ENCODE measurements around the gene C3orf38.
"Not testable (repeated sequence)": the region's sequence is repeated elsewhere in the genome, so short reads cannot be mapped to it uniquely, and the experiment has no call there.

The C3orf38 gene

GRCh38 chr3:88149509-88150362 lies at the start of gene C3orf38:
Gene C3orf38 (plus strand): TSS chr3:88149959. CDS start chr3:88150053, 94 bp downstream.
- peak; percentile 87 for DNase-seq

- DNase-seq = no peak
Observed at GRCh38 chr3:88101142-88101541, 48.6 kb upstream of the C3orf38 start.

GRCh38 chr3:88105325-88105724 lies 44.4 kb upstream of the C3orf38 start:
- no peak for DNase-seq

GRCh38 chr3:88112289-88112688 lies 37.5 kb upstream of the C3orf38 start:
- DNase-seq = no peak

- DNase-seq = peak; percentile 39 to 42
Observed at GRCh38 chr3:88113311-88114162, 36.2 kb upstream of the C3orf38 start.

- no peak for DNase-seq
Observed at GRCh38 chr3:88114878-88115549, 34.7 kb upstream of the C3orf38 start.

DNA sequence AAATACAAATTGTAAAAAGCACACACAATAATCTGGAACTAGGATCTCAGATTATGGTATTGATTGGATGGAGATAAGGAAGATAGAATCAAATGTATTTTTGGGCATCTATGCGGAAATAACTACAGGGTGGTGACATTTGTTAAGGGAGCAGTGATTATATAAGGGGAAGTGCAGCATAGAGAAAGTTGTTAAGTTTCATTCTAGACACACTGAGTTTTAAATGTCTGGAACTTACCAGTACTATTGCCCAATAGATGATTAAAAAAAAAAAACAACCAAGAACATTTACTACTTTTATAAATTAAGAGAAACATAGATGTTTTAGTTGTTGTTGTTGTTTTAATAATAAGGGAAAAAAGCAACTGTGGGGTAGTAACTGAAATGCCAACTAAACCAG lies 32.1 kb upstream of the C3orf38 start:
- no peak for DNase-seq

- DNase-seq = not testable (repeated sequence)
Observed at GRCh38 chr3:88118603-88119002, 31.2 kb upstream of the C3orf38 start.

GRCh38 chr3:88123526-88123925 lies 26.2 kb upstream of the C3orf38 start:
- no peak for DNase-seq

DNA sequence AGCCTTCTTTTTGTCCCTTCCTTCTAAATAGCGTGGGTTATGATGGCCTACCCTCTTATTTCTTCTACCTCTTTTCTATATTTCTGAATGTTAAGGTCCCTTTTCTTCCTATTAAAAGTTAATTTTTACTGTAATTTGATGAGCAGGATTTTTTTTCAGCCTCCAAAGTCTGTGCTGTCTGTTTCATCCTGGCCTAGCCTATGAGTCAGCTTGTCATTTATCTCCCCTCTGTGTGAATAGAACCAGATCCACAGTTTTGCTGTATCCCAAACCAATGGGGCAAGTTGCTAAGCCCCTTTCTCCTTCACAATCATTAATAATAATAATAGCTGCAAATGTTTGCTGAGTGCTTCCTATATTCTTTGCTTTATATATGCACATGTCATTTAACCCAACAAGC lies 18.1 kb upstream of the C3orf38 start:
- no peak for DNase-seq

DNA sequence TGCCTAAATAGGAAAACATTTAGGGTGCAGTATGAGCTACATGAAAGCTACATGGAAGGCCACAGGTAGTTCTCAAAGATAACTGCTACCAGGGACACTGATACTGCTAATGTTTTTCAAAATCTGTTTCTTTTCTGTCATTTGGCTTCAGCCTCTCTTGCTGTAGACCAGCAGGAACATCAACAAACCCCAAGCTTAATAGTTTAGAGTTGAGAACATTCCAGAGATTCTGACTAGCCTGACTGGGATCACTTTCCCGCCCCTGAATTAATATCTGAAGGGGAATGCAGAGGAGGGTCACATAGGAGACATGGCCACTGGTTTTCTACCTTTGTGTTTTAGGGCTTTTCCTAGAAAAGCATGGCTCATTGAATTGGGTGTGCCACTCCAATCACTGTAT lies 16.9 kb upstream of the C3orf38 start:
- no peak for DNase-seq

- no peak for DNase-seq
Observed at GRCh38 chr3:88133711-88134263, 16.0 kb upstream of the C3orf38 start.

- no peak for DNase-seq
Observed at GRCh38 chr3:88137836-88138235, 11.9 kb upstream of the C3orf38 start.

DNA sequence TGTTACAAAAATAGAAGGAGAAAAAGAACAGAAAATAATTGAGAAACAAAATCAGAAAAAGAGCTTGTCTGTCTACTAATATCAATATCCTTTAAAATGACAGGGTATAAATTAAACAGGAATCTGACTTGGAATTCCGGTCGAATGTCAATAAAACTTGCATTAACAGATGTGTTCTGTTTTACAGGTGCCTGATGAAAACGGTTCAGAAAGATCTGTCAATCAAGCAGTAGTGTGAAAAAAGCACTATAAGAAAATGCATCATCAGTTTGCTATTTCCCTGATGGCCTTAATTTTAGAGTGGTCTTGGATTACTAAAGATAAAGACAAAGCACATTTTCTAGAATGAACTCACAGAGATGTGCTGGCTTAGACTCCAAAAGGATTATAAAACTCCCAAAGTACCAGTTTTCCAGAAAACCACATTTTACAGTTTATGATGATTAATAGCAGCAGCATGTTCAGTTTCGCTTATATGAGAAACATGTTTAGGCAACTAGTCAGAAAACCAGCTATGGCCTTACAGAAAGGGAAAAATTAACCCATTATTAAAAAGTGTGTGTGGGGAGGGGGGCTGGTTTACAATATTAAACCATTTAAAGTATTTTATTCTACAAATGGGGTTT lies 8.2 kb upstream of the C3orf38 start:
- no peak for DNase-seq

- no peak for DNase-seq
Observed at GRCh38 chr3:88142094-88142624, 7.6 kb upstream of the C3orf38 start.

DNA sequence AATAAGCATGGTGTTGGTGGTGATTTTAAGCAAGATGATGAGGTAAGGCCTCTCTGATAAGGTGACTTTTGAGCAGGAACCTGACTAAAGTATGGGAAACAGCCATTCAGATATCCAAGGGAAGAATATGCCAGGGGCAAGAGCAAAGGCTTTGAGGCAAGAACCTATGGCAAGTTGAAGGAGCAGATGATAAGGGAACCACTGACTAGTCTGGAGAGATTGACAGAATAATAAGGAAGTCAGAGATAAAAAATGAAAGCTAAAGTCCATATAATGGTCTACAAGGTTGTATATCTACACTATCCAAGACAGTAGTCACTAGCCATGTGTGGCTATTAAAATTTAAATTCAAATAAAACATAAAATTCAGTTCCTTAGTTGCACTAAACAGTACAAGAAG lies 2.5 kb upstream of the C3orf38 start:
- DNase-seq = no peak

DNA sequence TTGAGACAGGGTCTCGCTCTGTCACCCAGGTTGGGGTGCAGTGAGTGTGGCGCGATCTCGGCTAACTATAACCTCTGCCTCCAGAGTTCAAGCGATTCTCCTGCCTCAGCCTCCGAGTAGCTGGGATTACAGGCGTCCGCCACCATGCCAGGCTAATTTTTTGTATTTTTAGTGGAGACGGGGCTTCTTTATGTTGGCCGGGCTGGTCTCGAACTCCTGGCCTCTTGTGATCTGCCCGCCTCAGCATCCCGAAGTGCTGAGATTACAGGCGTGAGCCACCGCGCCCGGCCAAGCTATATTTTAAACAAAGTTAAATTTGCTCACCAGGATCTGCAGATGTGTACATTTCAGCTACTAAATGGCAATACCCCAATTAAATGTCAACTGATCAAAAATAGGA lies 1.1 kb upstream of the C3orf38 start:
- no peak for DNase-seq

DNA sequence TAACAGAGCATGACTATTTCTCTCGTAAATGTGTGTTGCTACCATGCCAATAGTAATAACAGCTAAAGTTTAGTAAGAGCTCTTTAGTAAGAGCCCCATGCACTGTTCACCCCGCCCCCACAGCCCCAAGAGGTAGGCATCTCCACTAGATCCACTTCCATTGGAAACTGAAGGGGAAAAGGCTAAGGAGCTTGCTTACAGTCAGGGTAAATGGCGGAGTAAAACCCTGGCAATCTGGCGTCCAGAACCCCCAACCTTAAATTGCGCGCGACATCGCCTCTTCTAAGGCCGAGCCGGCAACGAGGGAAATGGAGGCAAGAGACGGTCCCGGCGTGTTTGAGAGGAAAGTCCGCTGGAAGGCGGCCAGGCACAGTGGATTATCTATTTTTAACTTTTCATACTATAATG lies 654 bp upstream of the C3orf38 start:
- no peak for DNase-seq

DNA sequence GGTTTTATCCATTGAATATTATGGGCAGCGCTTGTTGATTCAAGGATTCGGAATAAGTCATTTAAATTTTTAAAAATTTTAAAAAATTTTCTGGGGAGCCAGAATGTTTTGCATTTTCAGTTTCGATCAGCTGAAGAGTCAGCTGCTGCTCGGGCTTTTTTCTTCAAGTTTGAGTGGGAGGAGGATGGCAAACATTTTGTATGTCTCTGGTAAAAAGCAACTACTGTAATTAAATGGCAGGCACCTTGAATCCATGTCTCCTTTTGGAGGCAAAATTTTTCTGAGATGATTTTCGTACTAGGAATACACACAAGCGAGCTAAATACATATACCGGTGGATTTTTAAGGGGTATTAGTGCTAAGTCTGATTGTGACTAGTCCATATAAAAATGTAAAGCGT lies 612 bp downstream of the C3orf38 start:
- no peak for DNase-seq

- DNase-seq = no peak
Observed at GRCh38 chr3:88150806-88151205, 1.0 kb downstream of the C3orf38 start.

- no peak for DNase-seq
Observed at GRCh38 chr3:88151358-88151757, 1.6 kb downstream of the C3orf38 start.

- no peak for DNase-seq
Observed at GRCh38 chr3:88152841-88153240, 3.1 kb downstream of the C3orf38 start.

All from activated T-cell treated with anti-CD3 and anti-CD28 coated beads, Interleukin-2, amount 50 U/mL, for 48 hours (primary cell).